Omental fat pad (tissue), 4 donors: ENCODE data around the gene IVD. TPM values are rescaled to one million over a fixed set of nuclear protein-coding genes. Genes with fewer than 3 reads are reported as not detected.

Source experiments
- ATAC-seq: fragments of 150-250 bp; one replicate; pipeline ENCODE4 v1.9.1; 2016; ENCODE audit warnings: mild to moderate bottlenecking, moderate library complexity; ENCODE audit not compliant: low FRiP score
- DNase-seq: peaks from one replicate; pipeline ENCODE4 v3.0.0-alpha.2; 2019; ENCODE audit warnings: low spot score
- CTCF ChIP-seq, 3 donors: fragments of 450-650 bp; IDR thresholded peaks; one replicate each; pipeline ENCODE4 v1.5.1; 2016 to 2017; ENCODE audit warnings: antibody characterized with exemption in 3 of 3, mild to moderate bottlenecking in 3 of 3, moderate library complexity in 2 of 3
- total RNA-seq, 4 donors: library from RNA; depleted of rRNA; stranded (reverse); fragments of >200 nt; gene quantifications; one replicate each; pipeline ENCODE4 v1.1.0, GENCODE V29; 2016

IVD gene
- total RNA-seq, 4 donors from 2014 or later: 45.0 to 63.5 (median 54.2) TPM

- TF ChIP-seq CTCF (IDR thresholded peaks at IDR 0.05): no peak
Measured at GRCh38 chr15:40377606-40378005, 28.0 kb upstream of the IVD start.

GRCh38 chr15:40379374-40379773 is 26.2 kb upstream of the IVD start:
- ATAC-seq: no peak
- DNase-seq: no peak
- no peak for TF ChIP-seq CTCF (IDR thresholded peaks at IDR 0.05)

More at GRCh38 chr15:40377606-40378005, 28.0 kb upstream of the IVD start:
- ATAC-seq (no peak), DNase-seq (no peak)

- ATAC-seq (peak; percentile 92), DNase-seq (peak; percentile 65)
- no peak for TF ChIP-seq CTCF (IDR thresholded peaks at IDR 0.05)
Measured at GRCh38 chr15:40379853-40380252, 25.7 kb upstream of the IVD start.

- ATAC-seq: no peak
- no peak for TF ChIP-seq CTCF (IDR thresholded peaks at IDR 0.05)
- no peak for DNase-seq
Measured at GRCh38 chr15:40380636-40381035, 25.0 kb upstream of the IVD start.

GRCh38 chr15:40381818-40382529 is 23.6 kb upstream of the IVD start:
- TF ChIP-seq CTCF (IDR thresholded peaks at IDR 0.05): no peak
- DNase-seq (no peak), ATAC-seq (no peak)

GRCh38 chr15:40382580-40383456 is 22.8 kb upstream of the IVD start, which contains the start of gene KNSTRN:
Gene KNSTRN, plus strand, starts transcription at chr15:40382721. Its CDS starts 115 bp downstream, at chr15:40382836.
- DNase-seq (peak; percentile 78), ATAC-seq (peak; percentile 93)
- no peak for TF ChIP-seq CTCF (IDR thresholded peaks at IDR 0.05)
